SU-DHL-6 (cell line): Measurements from ENCODE around the gene SLC24A1.

Source experiments
- H2AFZ ChIP-seq: fragments of 200-600 bp; sonication (generic); 2 replicates; pipeline ENCODE4 v1.6.1; 2014; ENCODE audit warnings: low read depth, mild to moderate bottlenecking, moderate library complexity, mixed read lengths, antibody characterized with exemption, low read length; ENCODE audit not compliant: severe bottlenecking
- H3F3A ChIP-seq: fragments of 200-600 bp; shearing (Covaris generic); 2 replicates; pipeline ENCODE4 v1.6.0; 2016; ENCODE audit warnings: antibody characterized with exemption, mild to moderate bottlenecking; ENCODE audit not compliant: insufficient read depth
- H3K27ac ChIP-seq: fragments of 200-600 bp; sonication (generic); 2 replicates; pipeline ENCODE4 v1.5.1; 2016; ENCODE audit warnings: low read depth, mild to moderate bottlenecking, low read length, moderate library complexity, mixed read lengths
- H3K27me3 ChIP-seq: fragments of 200-600 bp; sonication (generic), shearing (Covaris generic); 2 replicates; pipeline ENCODE4 v1.6.0; 2014; ENCODE audit warnings: mild to moderate bottlenecking, low read length
- H3K36me3 ChIP-seq: fragments of 200-600 bp; sonication (generic); 2 replicates; pipeline ENCODE4 v1.6.1; 2014; ENCODE audit warnings: mild to moderate bottlenecking, low read length, mixed read lengths
- H3K4me2 ChIP-seq: fragments of 300-600, 200-600 bp; shearing (Covaris generic), sonication (generic); 2 replicates; pipeline ENCODE4 v1.6.0; 2014; ENCODE audit warnings: low read length, low read depth, mild to moderate bottlenecking; ENCODE audit not compliant: poor library complexity, severe bottlenecking
- H3K4me3 ChIP-seq: fragments of 200-600 bp; sonication (generic); 2 replicates; pipeline ENCODE4 v1.5.1; 2014; ENCODE audit warnings: antibody characterized with exemption, low read length, mild to moderate bottlenecking, mixed read lengths; ENCODE audit not compliant: insufficient read depth, poor library complexity, severe bottlenecking
- H3K79me2 ChIP-seq: fragments of 200-600 bp; sonication (generic); 2 replicates; pipeline ENCODE4 v1.6.1; 2014; ENCODE audit warnings: mild to moderate bottlenecking, low read length, moderate library complexity; ENCODE audit not compliant: insufficient read depth
- H3K9ac ChIP-seq: fragments of 200-600 bp; sonication (generic); 2 replicates; pipeline ENCODE4 v1.7.0; 2014; ENCODE audit warnings: mild to moderate bottlenecking, low read length
- H3K9me2 ChIP-seq: fragments of 200-600 bp; sonication (generic); replicated peaks from 2 replicates; pipeline ENCODE4 v1.6.1; 2014; ENCODE audit warnings: low read length; ENCODE audit not compliant: insufficient read depth
- H3K9me3 ChIP-seq: fragments of 200-600 bp; sonication (generic); 2 replicates; pipeline ENCODE4 v1.6.1; 2014; ENCODE audit warnings: low read length, mixed read lengths; ENCODE audit not compliant: insufficient read depth
- H4K20me1 ChIP-seq: fragments of 200-600 bp; sonication (generic); 2 replicates; pipeline ENCODE4 v1.6.1; 2014; ENCODE audit warnings: low read depth, mild to moderate bottlenecking, antibody characterized with exemption, low read length, moderate library complexity, mixed read lengths
- CTCF ChIP-seq: fragments of 200-600 bp; sonication (generic); IDR thresholded peaks from one replicate; pipeline ENCODE4 v1.5.1; 2017; ENCODE audit warnings: antibody characterized with exemption, mild to moderate bottlenecking, low read length, moderate library complexity; ENCODE audit not compliant: insufficient read depth, poor library complexity, severe bottlenecking
- EZH2phosphoT487 ChIP-seq: fragments of 200-600 bp; sonication (generic), shearing (Covaris generic); conservative IDR thresholded peaks from 2 replicates; pipeline ENCODE4 v1.6.1; 2018; ENCODE audit warnings: mild to moderate bottlenecking, antibody characterized with exemption, low read length, moderate library complexity, mixed read lengths

SLC24A1 gene

GRCh38 chr15:65603134-65603533 lies 18.6 kb upstream of the SLC24A1 start:
- TF ChIP-seq EZH2phosphoT487 (no peak), CTCF (no peak)
- Histone ChIP-seq H3K79me2 (peaks cover 19% of the 10 kb centered on the region; the same call in 1 of the 2 replicates), H3K27me3 (no peaks in the 10 kb centered on the region), H3F3A (peaks cover 11% of the 10 kb centered on the region), H3K4me2 (no peak overlapping the region), H4K20me1 (no peaks in the 10 kb centered on the region), H2AFZ (no peak overlapping the region), H3K27ac (no peak overlapping the region), H3K9me2 (no peaks in the 10 kb centered on the region), H3K9me3 (no peaks in the 10 kb centered on the region), H3K36me3 (peaks cover 17% of the 10 kb centered on the region), H3K4me3 (no peak overlapping the region), H3K9ac (no peak overlapping the region)

GRCh38 chr15:65603559-65603958 lies 18.2 kb upstream of the SLC24A1 start:
- Histone ChIP-seq H3K9me3 (no peaks in the 10 kb centered on the region), H3K27me3 (no peaks in the 10 kb centered on the region), H3K36me3 (peaks cover 15% of the 10 kb centered on the region; the same call in 1 of the 2 replicates), H3K9ac (no peak overlapping the region), H3K4me2 (no peak overlapping the region), H3K9me2 (no peaks in the 10 kb centered on the region), H2AFZ (no peak overlapping the region), H4K20me1 (no peaks in the 10 kb centered on the region), H3K4me3 (no peak overlapping the region), H3K79me2 (peaks cover 22% of the 10 kb centered on the region), H3K27ac (no peak overlapping the region), H3F3A (peaks cover 9% of the 10 kb centered on the region)
- TF ChIP-seq EZH2phosphoT487, result no peak
- TF ChIP-seq CTCF, result no peak

GRCh38 chr15:65610871-65611718 lies 10.6 kb upstream of the SLC24A1 start, which contains the start of gene INTS14:
TSS of gene INTS14 (minus strand) at chr15:65611131. CDS start at chr15:65607380, 3,751 bp downstream.
- H3F3A ChIP-seq, result peaks cover 3% of the 10 kb centered on the region; the same call in 1 of the 2 replicates
- H3K9me3 ChIP-seq, result no peaks in the 10 kb centered on the region
- H3K4me3 ChIP-seq, result peak within 1 kb of the TSS; percentile 90
- no peaks in the 10 kb centered on the region for H4K20me1 ChIP-seq
- TF ChIP-seq EZH2phosphoT487, result no peak
- TF ChIP-seq CTCF, result peak; percentile 45
- peak within 1 kb of the TSS; percentile 90 for H3K9ac ChIP-seq
- no peaks in the 10 kb centered on the region for H3K9me2 ChIP-seq
- H3K27me3 ChIP-seq, result no peaks in the 10 kb centered on the region
- H2AFZ ChIP-seq, result peak within 1 kb of the TSS; percentile 99
- H3K36me3 ChIP-seq, result no peaks in the 10 kb centered on the region
- peak within 1 kb of the TSS; percentile 76 for H3K27ac ChIP-seq
- peaks cover 44% of the 10 kb centered on the region for H3K79me2 ChIP-seq
- H3K4me2 ChIP-seq, result peak within 1 kb of the TSS; percentile 91
